Measurements from ENCODE around the gene LGMN. TPM values are rescaled to one million over a fixed set of nuclear protein-coding genes. Genes with fewer than 3 reads are reported as not detected.

LGMN gene
- total RNA-seq, 2 experiments from 2014 or later: 22.1 to 27.7 TPM

GRCh38 chr14:92686411-92686899, 62.0 kb downstream of the LGMN start:
- Histone ChIP-seq H3K79me2 (ENCODE audit: insufficient read depth, low read depth, low read length) (no peaks in the 10 kb centered on the region), H3K4me2 (ENCODE audit: low read length) (no peak overlapping the region), H3K9me2 (ENCODE audit: insufficient read depth, low read length) (no peaks in the 10 kb centered on the region), H3K4me1 (ENCODE audit: insufficient read depth, low read length, poor library complexity, severe bottlenecking) (no peaks in the 10 kb centered on the region), H3K4me3 (ENCODE audit: low read depth, low read length, poor library complexity, severe bottlenecking) (no peak overlapping the region), H3K36me3 (ENCODE audit: insufficient read depth, low read length) (no peaks in the 10 kb centered on the region), H2AFZ (ENCODE audit: low read length) (no peak overlapping the region), H3K27ac (ENCODE audit: low read depth, low read length, poor library complexity, severe bottlenecking) (no peak overlapping the region), H3K9me3 (ENCODE audit: low read length) (no peaks in the 10 kb centered on the region), H4K20me1 (ENCODE audit: insufficient read depth, low read length) (no peaks in the 10 kb centered on the region)
- ChIA-PET CTCF (ENCODE audit: unreplicated experiment) (interaction anchor here (1.1 kb wide), 1 partner anchor 94 kb away, joined by 4 read pairs; no protein-coding TSS in a partner anchor), POLR2A (interaction anchor here (0.5 to 1.3 kb wide), 5 partner anchors 12 to 349 kb away, joined by 3 to 4 read pairs (median 3); no protein-coding TSS in a partner anchor)
- no peak for TF ChIP-seq EZH2phosphoT487 (IDR thresholded peaks at IDR 0.05; ENCODE audit: borderline replicate concordance, low read depth, low read length)
- TF ChIP-seq CTCF (conservative IDR thresholded peaks at IDR 0.05; ENCODE audit: low read length): no peak
- intact Hi-C loops (cut with micrococcal nuclease; ENCODE audit: unreplicated experiment): loop anchor here (2.0 kb wide), 1 partner anchor 96 kb away; no protein-coding TSS in a partner anchor
- no peak for DNase-seq (ENCODE audit: low spot score)
- no TSS peak for BruUV-seq (replicated peaks)

GRCh38 chr14:92685784-92686355, 62.6 kb downstream of the LGMN start:
- Histone ChIP-seq H3K9me2 (ENCODE audit: insufficient read depth, low read length) (no peaks in the 10 kb centered on the region), H3K4me2 (ENCODE audit: low read length) (no peak overlapping the region), H4K20me1 (ENCODE audit: insufficient read depth, low read length) (no peaks in the 10 kb centered on the region), H3K4me3 (ENCODE audit: low read depth, low read length, poor library complexity, severe bottlenecking) (no peak overlapping the region), H3K9me3 (ENCODE audit: low read length) (no peaks in the 10 kb centered on the region), H3K79me2 (ENCODE audit: insufficient read depth, low read depth, low read length) (no peaks in the 10 kb centered on the region), H3K27ac (ENCODE audit: low read depth, low read length, poor library complexity, severe bottlenecking) (no peak overlapping the region), H3K36me3 (ENCODE audit: insufficient read depth, low read length) (no peaks in the 10 kb centered on the region), H2AFZ (ENCODE audit: low read length) (no peak overlapping the region), H3K4me1 (ENCODE audit: insufficient read depth, low read length, poor library complexity, severe bottlenecking) (no peaks in the 10 kb centered on the region)
- intact Hi-C loops (cut with micrococcal nuclease; ENCODE audit: unreplicated experiment): loop anchor here (2.0 kb wide), 1 partner anchor 97 kb away; no protein-coding TSS in a partner anchor
- CTCF ChIA-PET (ENCODE audit: unreplicated experiment): no interaction called here
- TF ChIP-seq CTCF (conservative IDR thresholded peaks at IDR 0.05; ENCODE audit: low read length) (no peak), EZH2phosphoT487 (IDR thresholded peaks at IDR 0.05; ENCODE audit: borderline replicate concordance, low read depth, low read length) (no peak)
- POLR2A ChIA-PET: interaction anchor here (0.6 to 1.3 kb wide), 4 partner anchors 13 to 348 kb away, joined by 3 to 4 read pairs (median 3); no protein-coding TSS in a partner anchor
- no peak for DNase-seq (ENCODE audit: low spot score)
- BruUV-seq (replicated peaks): no TSS peak
